H1 (cell line): ENCODE results near the gene MRPS34. TPM values are rescaled to one million over a fixed set of nuclear protein-coding genes. Genes with fewer than 3 reads are reported as not detected.
A peak's percentile ranks its signal among the peaks of the same experiment; 100 is the strongest.

Experiments
- CTCF ChIA-PET: fragments of 300-600 bp; sonication (Branson Sonifier 250); formaldehyde crosslinking; loops from one replicate; lab custom pipeline; 2021; ENCODE audit not compliant: partially characterized antibody; lab: Charles Lee
- POLR2A ChIA-PET: fragments of 300-600 bp; sonication (Branson Sonifier 250); formaldehyde crosslinking; loops from one replicate; lab custom pipeline; 2021; ENCODE audit warnings: inconsistent platforms; ENCODE audit not compliant: partially characterized antibody; lab: Charles Lee
- DNase-seq, 2 experiments: peaks; one replicate each; pipeline versions ENCODE4 v3.0.0 to v3.0.0-alpha.2; 2010 to 2022; ENCODE audit warnings: low spot score in 2 of 2, low read depth in 1 of 2, mixed read lengths in 1 of 2
- FAIRE-seq: peaks from 2 replicates; lab custom pipeline; 2011; peaks lifted over from hg19 to GRCh38; lab: Jason Lieb, UNC
- H2AFZ ChIP-seq: 2 replicates; pipeline ENCODE4 v1.8.1; 2012; ENCODE audit warnings: low read length, inconsistent platforms
- H2AK5ac ChIP-seq: 2 replicates; pipeline ENCODE4 v1.6.1; 2013; ENCODE audit warnings: low read depth, low read length
- H2BK120ac ChIP-seq: replicated peaks from 2 replicates; pipeline ENCODE3; 2013; ENCODE audit warnings: low read depth, low read length, inconsistent platforms
- H2BK12ac ChIP-seq: 2 replicates; pipeline ENCODE4 v1.6.1; 2013; ENCODE audit warnings: low read depth, low read length
- H2BK15ac ChIP-seq: 2 replicates; pipeline ENCODE4 v1.6.1; 2013; ENCODE audit warnings: low read length
- H2BK20ac ChIP-seq: 2 replicates; pipeline ENCODE4 v1.6.1; 2013; ENCODE audit warnings: low read length
- H2BK5ac ChIP-seq: 2 replicates; pipeline ENCODE4 v1.6.1; 2013; ENCODE audit warnings: low read depth, low read length
- H3K14ac ChIP-seq: 2 replicates; pipeline ENCODE4 v1.6.1; 2013; ENCODE audit warnings: inconsistent platforms; ENCODE audit not compliant: insufficient read length
- H3K18ac ChIP-seq: 2 replicates; pipeline ENCODE4 v1.6.1; 2013; ENCODE audit warnings: low read length; ENCODE audit errors: extremely low read depth
- H3K23ac ChIP-seq: 2 replicates; pipeline ENCODE4 v1.6.1; 2013; ENCODE audit warnings: inconsistent platforms; ENCODE audit not compliant: insufficient read length
- H3K23me2 ChIP-seq: 2 replicates; pipeline ENCODE4 v1.6.1; 2013; ENCODE audit warnings: low read depth, low read length
- H3K27ac ChIP-seq: 2 replicates; pipeline ENCODE4 v1.6.1; 2011; ENCODE audit warnings: low read depth, low read length, inconsistent platforms
- H3K27me3 ChIP-seq, 4 experiments: replicated peaks in 1 of 4; 1 replicate in 1 of 4; 2 replicates in 3 of 4; pipeline versions ENCODE4 v1.6.1 to v1.8.1; 2011 to 2013; ENCODE audit warnings: low read length in 3 of 4, mild to moderate bottlenecking in 3 of 4, inconsistent platforms in 2 of 4, mixed read lengths in 2 of 4, moderate library complexity in 1 of 4; ENCODE audit not compliant: control insufficient read depth in 3 of 4, insufficient read depth in 3 of 4; ENCODE audit errors: extremely low read depth in 1 of 4
- H3K36me3 ChIP-seq, 4 experiments: 2 replicates each; pipeline versions ENCODE4 v1.6.1 to v1.8.1; 2011 to 2013; ENCODE audit warnings: mild to moderate bottlenecking in 4 of 4, low read length in 3 of 4, moderate library complexity in 2 of 4, control low read depth in 1 of 4, inconsistent platforms in 1 of 4; ENCODE audit not compliant: insufficient read depth in 4 of 4, control insufficient read depth in 2 of 4
- H3K4ac ChIP-seq: replicated peaks from 2 replicates; pipeline ENCODE3; 2013; ENCODE audit warnings: low read length, low read depth, mixed read lengths, inconsistent platforms; ENCODE audit not compliant: insufficient read length
- H3K4me1 ChIP-seq, 4 experiments: replicated peaks in 1 of 4; 1 replicate in 1 of 4; 2 replicates in 3 of 4; pipeline versions ENCODE4 v1.6.1 to v1.8.1; 2011 to 2013; ENCODE audit warnings: low read length in 3 of 4, inconsistent platforms in 2 of 4, mixed read lengths in 1 of 4; ENCODE audit not compliant: insufficient read depth in 4 of 4, control insufficient read depth in 3 of 4
- H3K4me2 ChIP-seq, 2 experiments: 2 replicates each; pipeline versions ENCODE4 v1.6.1 to v1.8.1; 2011 to 2013; ENCODE audit warnings: low read depth in 2 of 2, low read length in 2 of 2, control low read depth in 1 of 2, inconsistent platforms in 1 of 2, mild to moderate bottlenecking in 1 of 2; ENCODE audit not compliant: insufficient read depth in 1 of 2
- H3K4me3 ChIP-seq, 4 experiments: fragments of 200-600, 300-600 bp in 1 of 4; sonication (generic), shearing (Covaris generic), sonication (Bioruptor Twin) in 1 of 4; 2 replicates each; pipeline versions ENCODE4 v1.5.1 to v1.8.1; 2011 to 2016; ENCODE audit warnings: low read length in 4 of 4, low read depth in 3 of 4, control low read depth in 2 of 4, inconsistent platforms in 2 of 4, mild to moderate bottlenecking in 2 of 4, mixed read lengths in 1 of 4, moderate library complexity in 1 of 4; ENCODE audit not compliant: insufficient read depth in 2 of 4; ENCODE audit errors: extremely low read depth in 1 of 4
- H3K56ac ChIP-seq: replicated peaks from 2 replicates; pipeline ENCODE3; 2013; ENCODE audit warnings: low read depth, mild to moderate bottlenecking, mixed read lengths, low read length, inconsistent platforms; ENCODE audit not compliant: insufficient read length
- H3K79me1 ChIP-seq: 2 replicates; pipeline ENCODE4 v1.6.1; 2013; ENCODE audit warnings: low read depth, low read length, control low read depth
- H3K79me2 ChIP-seq, 2 experiments: 2 replicates each; pipeline versions ENCODE4 v1.6.1 to v1.8.1; 2012 to 2013; ENCODE audit warnings: low read length in 2 of 2, mild to moderate bottlenecking in 2 of 2, inconsistent platforms in 1 of 2; ENCODE audit not compliant: insufficient read depth in 2 of 2, control insufficient read depth in 1 of 2
- H3K9ac ChIP-seq, 4 experiments: replicated peaks in 1 of 4; 1 replicate in 1 of 4; 2 replicates in 3 of 4; pipeline versions ENCODE4 v1.6.1 to v1.8.1; 2011 to 2013; ENCODE audit warnings: low read depth in 3 of 4, low read length in 3 of 4, control low read depth in 2 of 4, mild to moderate bottlenecking in 2 of 4, moderate library complexity in 2 of 4, inconsistent platforms in 1 of 4; ENCODE audit errors: extremely low read depth in 1 of 4
- H3K9me3 ChIP-seq, 2 experiments: 2 replicates each; pipeline versions ENCODE4 v1.6.1 to v1.8.1; 2012 to 2013; ENCODE audit warnings: mild to moderate bottlenecking in 2 of 2, moderate library complexity in 2 of 2, control low read depth in 1 of 2, inconsistent platforms in 1 of 2, low read depth in 1 of 2, low read length in 1 of 2, mixed read lengths in 1 of 2; ENCODE audit not compliant: insufficient read depth in 2 of 2
- H4K20me1 ChIP-seq, 2 experiments: replicated peaks in 1 of 2; 2 replicates each; pipeline versions ENCODE3 to v1.8.1; 2011 to 2013; ENCODE audit warnings: inconsistent platforms in 2 of 2, low read length in 2 of 2, mild to moderate bottlenecking in 1 of 2; ENCODE audit not compliant: insufficient read depth in 2 of 2, control insufficient read depth in 1 of 2
- H4K5ac ChIP-seq: 2 replicates; pipeline ENCODE4 v1.6.1; 2013; ENCODE audit warnings: low read length, low read depth, mixed read lengths, inconsistent platforms; ENCODE audit not compliant: insufficient read length
- H4K8ac ChIP-seq: 2 replicates; pipeline ENCODE4 v1.8.0; 2013; ENCODE audit warnings: mild to moderate bottlenecking, moderate library complexity, low read length, inconsistent platforms; ENCODE audit not compliant: insufficient read depth; ENCODE audit errors: extremely low read depth
- H4K91ac ChIP-seq: replicated peaks from 2 replicates; pipeline ENCODE3; 2013; ENCODE audit warnings: low read length, mixed read lengths, inconsistent platforms; ENCODE audit not compliant: insufficient read length
- CBX5 ChIP-seq: fragments of 300-800, 300-1000 bp; sonication (generic); IDR thresholded peaks from 2 replicates; pipeline ENCODE4 v1.7.1; 2016; ENCODE audit warnings: antibody characterized with exemption, low read length, low read depth
- CEBPB ChIP-seq: IDR thresholded peaks from 2 replicates; pipeline ENCODE4 v1.6.1; 2012; ENCODE audit warnings: low read depth, low read length
- EP300 ChIP-seq, 2 experiments: IDR thresholded peaks; 1 replicate in 1 of 2; 2 replicates in 1 of 2; pipeline ENCODE4 v1.6.1; 2011 to 2012; ENCODE audit warnings: low read depth in 2 of 2, low read length in 2 of 2, mild to moderate bottlenecking in 2 of 2, borderline replicate concordance in 1 of 2, inconsistent platforms in 1 of 2, moderate library complexity in 1 of 2
- MAFK ChIP-seq: IDR thresholded peaks from 2 replicates; pipeline ENCODE4 v1.6.1; 2012; ENCODE audit warnings: low read depth, mild to moderate bottlenecking, improper control_type of control experiment, low read length
- RXRA ChIP-seq: IDR thresholded peaks from 2 replicates; pipeline ENCODE4 v1.6.1; 2011; ENCODE audit warnings: low read depth, mild to moderate bottlenecking, low read length, moderate library complexity; ENCODE audit not compliant: insufficient read depth
- SIRT6 ChIP-seq: IDR thresholded peaks from one replicate; pipeline ENCODE4 v1.7.1; 2012; ENCODE audit warnings: low read length, inconsistent platforms
- ZNF274 ChIP-seq: IDR thresholded peaks from 2 replicates; pipeline ENCODE4 v1.7.0; 2012; ENCODE audit warnings: low read length, borderline replicate concordance; ENCODE audit errors: extremely low read depth
- WGBS, 2 experiments: shearing (Covaris generic) in 1 of 2; methylation state at CpG; one replicate each; pipeline versions ENCODE4 v1.1.6 to v1.1.7; 2013 to 2015; ENCODE audit warnings: low lambda C conversion rate in 2 of 2, mixed read lengths in 2 of 2, inconsistent platforms in 1 of 2, low coverage in 1 of 2, missing lambda C conversion rate in 1 of 2; ENCODE audit not compliant: insufficient replicate concordance in 2 of 2, insufficient coverage in 1 of 2, insufficient read length in 1 of 2; ENCODE audit errors: extremely low coverage in 1 of 2, missing lambda C conversion rate in 1 of 2; 5-methylcytosine and 5-hydroxymethylcytosine counted together
- long read RNA-seq, 2 experiments: library from RNA in 1 of 2; library from capped mRNA in 1 of 2; stranded (forward); transcript quantifications; one replicate each; pipeline ENCODE4 v2.0.0, GENCODE V29; 2021; ENCODE audit warnings: inconsistent platforms in 1 of 2
- polyA minus RNA-seq, 3 experiments: library from RNA; depleted of rRNA, polyadenylated mRNA; stranded (reverse); fragments of >200 nt; gene quantifications; 1 replicate in 2 of 3; 2 replicates in 1 of 3; pipeline ENCODE4 v1.2.3, GENCODE V29; 2011
- polyA plus RNA-seq, 7 experiments: library from polyadenylated mRNA; depleted of rRNA in 3 of 7; stranded (reverse) in 5 of 7; unstranded in 2 of 7; fragments of >200 nt in 5 of 7; fragments of 200-250 nt in 2 of 7; gene quantifications; 1 replicate in 5 of 7; 2 replicates in 1 of 7; 4 replicates in 1 of 7; pipeline versions ENCODE4 v1.2.1 to v1.2.3, GENCODE V29; 2011 to 2013; ENCODE audit warnings: missing spikeins in 2 of 7, mixed read lengths in 2 of 7
- total RNA-seq: library from RNA; stranded (reverse); fragmentation: NEBNext Ultra II Directional; extraction: Animal tissue kit (Norgen Biotek cat#: 25700); gene quantifications from 2 replicates; pipeline ENCODE4 v1.2.1, GENCODE V29; 2021

The MRPS34 gene
- total RNA-seq (252 and 267 TPM in 2 replicates), polyA plus RNA-seq (2011; rRNA removed) (168 and 250 TPM in 2 replicates), polyA minus RNA-seq (2011; rRNA and poly(A)+ RNA removed) (35.3 and 37.0 TPM in 2 replicates)
- 256 TPM for polyA plus RNA-seq (2011; cell fraction: cytosol; rRNA removed)
- 198 TPM for polyA plus RNA-seq (2011; cell fraction: nucleus; rRNA removed)
- polyA plus RNA-seq (2012, experiment 1 of 2): 193 to 245 TPM (median 224 TPM) in 4 replicates
- polyA plus RNA-seq (2012, experiment 2 of 2): 253 TPM
- 216 TPM for polyA plus RNA-seq (2013, experiment 1 of 2)
- polyA plus RNA-seq (2013, experiment 2 of 2): 235 TPM
- polyA minus RNA-seq (2011; cell fraction: cytosol; rRNA and poly(A)+ RNA removed): 103 TPM
- 46.1 TPM for polyA minus RNA-seq (2011; cell fraction: nucleus; rRNA and poly(A)+ RNA removed)
- long read RNA-seq, experiment 1, transcript MRPS34-203 (2 exons, 713 nt): minor isoform, 8 of 254 reads
- long read RNA-seq, experiment 1, transcript MRPS34-201 (3 exons, 1,040 nt): minor isoform, 17 of 254 reads
- long read RNA-seq, experiment 1, transcript MRPS34-202 (3 exons, 1,024 nt): major isoform, 135 of 254 reads
- long read RNA-seq, experiment 1, partial matches to known transcripts: 67 of 254 reads
- long read RNA-seq, experiment 1, other reads (novel, unspliced or antisense): 27 of 254 reads
- long read RNA-seq, experiment 2, partial matches to known transcripts: 1 of 1 reads
- long read RNA-seq, experiment 2, other reads (novel, unspliced or antisense): 0 of 1 reads

GRCh38 chr16:1772908-1773702 lies at the start of gene MRPS34:
MRPS34 (minus strand) TSS chr16:1773134; CDS start chr16:1773119, 15 bp downstream.
- peaks cover 0 to 12% (median 10%) of the 10 kb centered on the region in 4 experiments; a peak in 5 of 7 replicates for H3K4me1 ChIP-seq
- no peaks in the 10 kb centered on the region for H3K9me3 ChIP-seq
- 0% methylated on average over 54 of the region's 108 CpGs; no CpG with 5 or more reads in 1 of the 2 experiments for WGBS, 2 experiments
- peak within 1 kb of the TSS; percentile 27; the same call in 1 of the 2 replicates for H2AK5ac ChIP-seq
- H3K79me2 ChIP-seq: peaks cover 0 to 15% of the 10 kb centered on the region in 2 experiments; a peak in 1 of 4 replicates
- peaks cover 17% of the 10 kb centered on the region for H3K23me2 ChIP-seq
- H3K14ac ChIP-seq: no peak within 1 kb of the TSS
- H2BK12ac ChIP-seq: peak within 1 kb of the TSS; percentile 4; the same call in 1 of the 2 replicates
- peak within 1 kb of the TSS; percentile 72; the same call in 1 of the 2 replicates for H2BK15ac ChIP-seq
- no peaks in the 10 kb centered on the region for H3K27me3 ChIP-seq
- peaks cover 4% of the 10 kb centered on the region for H3K79me1 ChIP-seq
- H3K18ac ChIP-seq: peak within 1 kb of the TSS; percentile 90
- H2BK120ac ChIP-seq: no peak within 1 kb of the TSS
- H3K4me2 ChIP-seq: peak within 1 kb of the TSS; percentile 71 to 92
- peak within 1 kb of the TSS; percentile 82 to 91 (median 82) for H3K4me3 ChIP-seq
- H4K91ac ChIP-seq: peak within 1 kb of the TSS; percentile 85
- H4K8ac ChIP-seq: peak within 1 kb of the TSS; percentile 94
- H2AFZ ChIP-seq: no peak within 1 kb of the TSS; the same call in 1 of the 2 replicates
- FAIRE-seq: no peak
- peak within 1 kb of the TSS; percentile 69 to 94 (median 89) for H3K9ac ChIP-seq
- peak; percentile 51 to 95 for DNase-seq
- POLR2A ChIA-PET: interaction anchor here (0.7 to 13.5 kb wide), 19 partner anchors 6 to 382 kb away, joined by 3 to 246 read pairs (median 8); partner anchors contain the start of genes FAHD1, HAGH, IGFALS and JPT2
- CTCF ChIA-PET: interaction anchor here (0.6 to 2.7 kb wide), 8 partner anchors 8 to 509 kb away, joined by 3 to 13 read pairs (median 4); partner anchors contain the start of genes IGFALS and MAPK8IP3
- peak within 1 kb of the TSS; percentile 73 for H3K56ac ChIP-seq
- H3K36me3 ChIP-seq: peaks cover under 1 to 29% (median 8%) of the 10 kb centered on the region in 4 experiments; a peak in 6 of 8 replicates
- H4K5ac ChIP-seq: peak within 1 kb of the TSS; percentile 81
- no peak within 1 kb of the TSS for H3K23ac ChIP-seq
- peak within 1 kb of the TSS; percentile 90 for H3K4ac ChIP-seq
- peaks cover 0 to 21% of the 10 kb centered on the region in 2 experiments for H4K20me1 ChIP-seq
- H2BK5ac ChIP-seq: peak within 1 kb of the TSS; percentile 88
- H3K27ac ChIP-seq: peak within 1 kb of the TSS; percentile 62
- no peak within 1 kb of the TSS for H2BK20ac ChIP-seq
- TF ChIP-seq CEBPB: no peak
- no peak for TF ChIP-seq CBX5
- no peak for TF ChIP-seq MAFK
- no peak for TF ChIP-seq RXRA
- TF ChIP-seq SIRT6: no peak
- no peak for TF ChIP-seq EP300 (IDR thresholded peaks at IDR 0.05; ENCODE audit: borderline replicate concordance in 1 of 2, low read depth in 2 of 2, low read length in 2 of 2)
- TF ChIP-seq ZNF274: no peak
